ENCODE measurements around the gene KIAA1755. TPM values are rescaled to one million over a fixed set of nuclear protein-coding genes. Genes with fewer than 3 reads are reported as not detected.
A peak's percentile ranks its signal among the peaks of the same experiment; 100 is the strongest.

KIAA1755 gene
- total and polyA plus RNA-seq, 2 of the 4 experiments (the other 2 are of a cell fraction): 2.5 to 5.1 TPM

GRCh38 chr20:38186788-38187221 lies 73.7 kb downstream of the KIAA1755 start:
- dilution Hi-C loops (cut with HindIII; ENCODE audit: low sequenced_read_pairs, unreplicated experiment): no loop called here
- H2BK20ac ChIP-seq (ENCODE audit: low read depth, low read length): no peak overlapping the region
- BruUV-seq (replicated peaks): no TSS peak

More at GRCh38 chr20:38186788-38187221, 73.7 kb downstream of the KIAA1755 start:
- no CpG with 5 or more reads among the region's 5 CpGs for WGBS, 2 experiments (ENCODE audit: extremely low coverage in 2 of 2, insufficient read length in 1 of 2)
- H4K5ac ChIP-seq (ENCODE audit: low read depth, low read length): no peak overlapping the region
- TF ChIP-seq SMC3 (IDR thresholded peaks at IDR 0.05; ENCODE audit: low read depth, low read length) (no peak), CHD1 (IDR thresholded peaks at IDR 0.05; ENCODE audit: low read depth, low read length) (no peak), MAFK (IDR thresholded peaks at IDR 0.05; ENCODE audit: low read depth, low read length) (no peak), MAZ (IDR thresholded peaks at IDR 0.05; ENCODE audit: borderline replicate concordance, low read depth, low read length) (no peak), RFX5 (IDR thresholded peaks at IDR 0.05; ENCODE audit: low read depth, low read length) (no peak), MXI1 (IDR thresholded peaks at IDR 0.05; ENCODE audit: borderline replicate concordance, low read depth, low read length) (no peak), FOS (IDR thresholded peaks at IDR 0.05; ENCODE audit: low read depth, low read length) (no peak), RCOR1 (IDR thresholded peaks at IDR 0.05; ENCODE audit: insufficient replicate concordance, low read length) (no peak), BHLHE40 (IDR thresholded peaks at IDR 0.05; ENCODE audit: low read depth, low read length) (no peak), NFE2L2 (IDR thresholded peaks at IDR 0.05; ENCODE audit: low read depth, low read length) (no peak)
- TF ChIP-seq, protein P1, sequence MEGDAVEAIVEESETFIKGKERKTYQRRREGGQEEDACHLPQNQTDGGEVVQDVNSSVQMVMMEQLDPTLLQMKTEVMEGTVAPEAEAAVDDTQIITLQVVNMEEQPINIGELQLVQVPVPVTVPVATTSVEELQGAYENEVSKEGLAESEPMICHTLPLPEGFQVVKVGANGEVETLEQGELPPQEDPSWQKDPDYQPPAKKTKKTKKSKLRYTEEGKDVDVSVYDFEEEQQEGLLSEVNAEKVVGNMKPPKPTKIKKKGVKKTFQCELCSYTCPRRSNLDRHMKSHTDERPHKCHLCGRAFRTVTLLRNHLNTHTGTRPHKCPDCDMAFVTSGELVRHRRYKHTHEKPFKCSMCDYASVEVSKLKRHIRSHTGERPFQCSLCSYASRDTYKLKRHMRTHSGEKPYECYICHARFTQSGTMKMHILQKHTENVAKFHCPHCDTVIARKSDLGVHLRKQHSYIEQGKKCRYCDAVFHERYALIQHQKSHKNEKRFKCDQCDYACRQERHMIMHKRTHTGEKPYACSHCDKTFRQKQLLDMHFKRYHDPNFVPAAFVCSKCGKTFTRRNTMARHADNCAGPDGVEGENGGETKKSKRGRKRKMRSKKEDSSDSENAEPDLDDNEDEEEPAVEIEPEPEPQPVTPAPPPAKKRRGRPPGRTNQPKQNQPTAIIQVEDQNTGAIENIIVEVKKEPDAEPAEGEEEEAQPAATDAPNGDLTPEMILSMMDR (conservative IDR thresholded peaks at IDR 0.05; ENCODE audit: low read depth, low read length): no peak
- TF ChIP-seq, protein P2, sequence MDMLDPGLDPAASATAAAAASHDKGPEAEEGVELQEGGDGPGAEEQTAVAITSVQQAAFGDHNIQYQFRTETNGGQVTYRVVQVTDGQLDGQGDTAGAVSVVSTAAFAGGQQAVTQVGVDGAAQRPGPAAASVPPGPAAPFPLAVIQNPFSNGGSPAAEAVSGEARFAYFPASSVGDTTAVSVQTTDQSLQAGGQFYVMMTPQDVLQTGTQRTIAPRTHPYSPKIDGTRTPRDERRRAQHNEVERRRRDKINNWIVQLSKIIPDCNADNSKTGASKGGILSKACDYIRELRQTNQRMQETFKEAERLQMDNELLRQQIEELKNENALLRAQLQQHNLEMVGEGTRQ (IDR thresholded peaks at IDR 0.05; ENCODE audit: low read depth, low read length): no peak
- TF ChIP-seq, protein P3, sequence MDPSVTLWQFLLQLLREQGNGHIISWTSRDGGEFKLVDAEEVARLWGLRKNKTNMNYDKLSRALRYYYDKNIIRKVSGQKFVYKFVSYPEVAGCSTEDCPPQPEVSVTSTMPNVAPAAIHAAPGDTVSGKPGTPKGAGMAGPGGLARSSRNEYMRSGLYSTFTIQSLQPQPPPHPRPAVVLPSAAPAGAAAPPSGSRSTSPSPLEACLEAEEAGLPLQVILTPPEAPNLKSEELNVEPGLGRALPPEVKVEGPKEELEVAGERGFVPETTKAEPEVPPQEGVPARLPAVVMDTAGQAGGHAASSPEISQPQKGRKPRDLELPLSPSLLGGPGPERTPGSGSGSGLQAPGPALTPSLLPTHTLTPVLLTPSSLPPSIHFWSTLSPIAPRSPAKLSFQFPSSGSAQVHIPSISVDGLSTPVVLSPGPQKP (IDR thresholded peaks at IDR 0.05; ENCODE audit: borderline replicate concordance, low read depth, low read length): no peak
- no peak overlapping the region for H4K8ac ChIP-seq (ENCODE audit: low read depth in 2 of 2, low read length in 2 of 2)
- CTCF ChIA-PET: interaction anchor here (1.0 kb wide), 1 partner anchor 23 kb away, joined by 3 read pairs; no protein-coding TSS in a partner anchor
- no peak overlapping the region for H3K4ac ChIP-seq (ENCODE audit: low read depth, low read length)
- no peak overlapping the region for H3K27ac ChIP-seq (ENCODE audit: insufficient read depth, low read length)
- no peaks in the 10 kb centered on the region for H3K27me3 ChIP-seq (ENCODE audit: control insufficient read depth, insufficient read depth, low read length)
- H3K9me1 ChIP-seq (ENCODE audit: insufficient read depth, low read length): peaks cover 7% of the 10 kb centered on the region; the same call in 1 of the 2 replicates
- H2AK9ac ChIP-seq (replicated peaks; ENCODE audit: low read depth, low read length, poor library complexity): no peak overlapping the region
- H3K9me3 ChIP-seq (ENCODE audit: control insufficient read depth, insufficient read depth, low read length): peaks cover 5% of the 10 kb centered on the region; the same call in 1 of the 2 replicates
- intact Hi-C loops (cut with micrococcal nuclease) (no loop called here), in situ Hi-C loops (cut with MboI; ENCODE audit: low sequenced_read_pairs) (no loop called here)
- no peak overlapping the region for H3K23ac ChIP-seq (ENCODE audit: low read depth, low read length)
- no peaks in the 10 kb centered on the region for H3K79me1 ChIP-seq (ENCODE audit: low read depth in 1 of 2, low read length in 2 of 2)
- H2AFZ ChIP-seq (replicated peaks; ENCODE audit: low read length, poor library complexity): no peak overlapping the region
- POLR2A ChIA-PET (ENCODE audit: unreplicated experiment): no interaction called here
- H2BK5ac ChIP-seq (ENCODE audit: low read depth, low read length, poor library complexity, severe bottlenecking): no peak overlapping the region
- H2BK120ac ChIP-seq (ENCODE audit: low read depth, low read length): peak overlapping the region; percentile 17; the same call in 1 of the 2 replicates
- H3K4me1 ChIP-seq (ENCODE audit: control insufficient read depth, insufficient read depth, low read length): peaks cover 9% of the 10 kb centered on the region
- DNase-seq: peak; percentile 38
- H3K9ac ChIP-seq (ENCODE audit: low read depth, low read length): no peak overlapping the region
- no peak overlapping the region for H3K14ac ChIP-seq (replicated peaks; ENCODE audit: low read depth, low read length)
- no peak overlapping the region for H4K91ac ChIP-seq (ENCODE audit: insufficient read depth, low read depth, low read length)
- H4K20me1 ChIP-seq (ENCODE audit: insufficient read depth, low read length): no peaks in the 10 kb centered on the region
- no peak overlapping the region; the same call in 1 of the 2 replicates for H2AK5ac ChIP-seq (ENCODE audit: low read depth, low read length)
- H3K4me2 ChIP-seq (ENCODE audit: low read depth, low read length): no peak overlapping the region
- H3K56ac ChIP-seq (ENCODE audit: extremely low read depth, insufficient read depth, low read length): no peak overlapping the region
- H3K4me3 ChIP-seq (ENCODE audit: insufficient read depth, low read depth, low read length): no peak overlapping the region
- ATAC-seq (ENCODE audit: low read depth): no peak
- H3K18ac ChIP-seq (ENCODE audit: low read depth, low read length): no peak overlapping the region
- no peaks in the 10 kb centered on the region for H3K36me3 ChIP-seq (ENCODE audit: control insufficient read depth, insufficient read depth, low read length)
- H2BK15ac ChIP-seq (ENCODE audit: low read depth, low read length): 0 out of 3 replicates have a peak overlapping the region, but pooled peaks have one; percentile 10

All from IMR-90 (cell line).